PC-9 (cell line): ENCODE data around the gene CD209. TPM values are rescaled to one million over a fixed set of nuclear protein-coding genes. Genes with fewer than 3 reads are reported as not detected.

ENCODE experiments used
- BruUV-seq: library from RNA; stranded (reverse); fragments of 400-500 nt; replicated peaks from 2 replicates; lab custom pipeline; 2021; lab: Mats Ljungman, UMichigan
- CTCF ChIA-PET: fragments of 300-600 bp; sonication (Branson Sonifier 250); formaldehyde crosslinking; loops from one replicate; lab custom pipeline; 2022; ENCODE audit warnings: antibody characterized with exemption; lab: Charles Lee
- POLR2A ChIA-PET: fragments of 300-600 bp; sonication (Branson Sonifier 250); formaldehyde crosslinking; loops from one replicate; lab custom pipeline; 2022; ENCODE audit warnings: antibody characterized with exemption; ENCODE audit not compliant: unreplicated experiment; lab: Charles Lee
- DNase-seq, 2 experiments: peaks; one replicate each; pipeline versions ENCODE4 v3.0.0 to v3.0.0-alpha.2; 2015 to 2022; ENCODE audit warnings: mixed read lengths in 1 of 2
- H2AFZ ChIP-seq: fragments of 200-600 bp; sonication (generic); 2 replicates; pipeline ENCODE4 v1.8.1; 2017; ENCODE audit warnings: antibody characterized with exemption
- H3F3A ChIP-seq: fragments of 200-600 bp; sonication (generic); 2 replicates; pipeline ENCODE4 v1.8.1; 2017; ENCODE audit warnings: antibody characterized with exemption, mild to moderate bottlenecking, low read depth; ENCODE audit not compliant: insufficient read depth
- H3K27ac ChIP-seq: fragments of 200-600 bp; sonication (generic); 2 replicates; pipeline ENCODE4 v1.6.1; 2016; ENCODE audit warnings: mixed run types
- H3K27me3 ChIP-seq: fragments of 200-600 bp; sonication (generic); 2 replicates; pipeline ENCODE4 v1.6.1; 2016; ENCODE audit warnings: low read depth, mixed run types; ENCODE audit not compliant: insufficient read depth
- H3K36me3 ChIP-seq: fragments of 200-600 bp; sonication (generic); 2 replicates; pipeline ENCODE4 v1.6.1; 2016; ENCODE audit warnings: low read depth, mixed run types
- H3K4me1 ChIP-seq: fragments of 200-600 bp; sonication (generic); replicated peaks from 2 replicates; pipeline ENCODE4 v1.6.1; 2016; ENCODE audit warnings: mixed run types; ENCODE audit not compliant: insufficient read depth
- H3K4me2 ChIP-seq: fragments of 200-600 bp; sonication (generic); 2 replicates; pipeline ENCODE4 v1.6.1; 2017; ENCODE audit warnings: mixed run types
- H3K4me3 ChIP-seq: fragments of 200-600 bp; sonication (generic); 2 replicates; pipeline ENCODE4 v1.6.1; 2016; ENCODE audit warnings: mixed run types
- H3K79me2 ChIP-seq: fragments of 200-600 bp; sonication (generic); 2 replicates; pipeline ENCODE4 v1.6.1; 2017; ENCODE audit warnings: low read depth, mixed run types
- H3K9me2 ChIP-seq: fragments of 200-600 bp; sonication (generic); 2 replicates; pipeline ENCODE4 v1.8.1; 2017; ENCODE audit warnings: mild to moderate bottlenecking; ENCODE audit not compliant: insufficient read depth
- H3K9me3 ChIP-seq: fragments of 200-600 bp; sonication (generic); 2 replicates; pipeline ENCODE4 v1.8.1; 2016; ENCODE audit warnings: low read depth; ENCODE audit not compliant: insufficient read depth
- H4K20me1 ChIP-seq: fragments of 200-600 bp; sonication (generic); 2 replicates; pipeline ENCODE4 v1.8.1; 2017; ENCODE audit not compliant: insufficient read depth
- EZH2 ChIP-seq: fragments of 200-600 bp; sonication (generic); IDR thresholded peaks from 2 replicates; pipeline ENCODE4 v1.8.0; 2017; ENCODE audit warnings: antibody characterized with exemption, low read depth
- intact Hi-C: fragments of 100-400 bp; cut with micrococcal nuclease; formaldehyde crosslinking; loops from one replicate; pipeline ENCODE4 v1.10.0; 2022; ENCODE audit not compliant: unreplicated experiment
- total RNA-seq: library from RNA; stranded (reverse); gene quantifications from 2 replicates; pipeline ENCODE4 v1.2.3, GENCODE V29; 2021
- TF ChIP-seq, protein P1 (sequence below): fragments of 200-600 bp; sonication (generic); conservative IDR thresholded peaks from 2 replicates; pipeline ENCODE4 v1.6.1; 2017; ENCODE audit warnings: mixed run types, antibody characterized with exemption, mild to moderate bottlenecking, moderate library complexity

Gene CD209
- total RNA-seq, 1 experiment from 2014 or later = not detected

DNA sequence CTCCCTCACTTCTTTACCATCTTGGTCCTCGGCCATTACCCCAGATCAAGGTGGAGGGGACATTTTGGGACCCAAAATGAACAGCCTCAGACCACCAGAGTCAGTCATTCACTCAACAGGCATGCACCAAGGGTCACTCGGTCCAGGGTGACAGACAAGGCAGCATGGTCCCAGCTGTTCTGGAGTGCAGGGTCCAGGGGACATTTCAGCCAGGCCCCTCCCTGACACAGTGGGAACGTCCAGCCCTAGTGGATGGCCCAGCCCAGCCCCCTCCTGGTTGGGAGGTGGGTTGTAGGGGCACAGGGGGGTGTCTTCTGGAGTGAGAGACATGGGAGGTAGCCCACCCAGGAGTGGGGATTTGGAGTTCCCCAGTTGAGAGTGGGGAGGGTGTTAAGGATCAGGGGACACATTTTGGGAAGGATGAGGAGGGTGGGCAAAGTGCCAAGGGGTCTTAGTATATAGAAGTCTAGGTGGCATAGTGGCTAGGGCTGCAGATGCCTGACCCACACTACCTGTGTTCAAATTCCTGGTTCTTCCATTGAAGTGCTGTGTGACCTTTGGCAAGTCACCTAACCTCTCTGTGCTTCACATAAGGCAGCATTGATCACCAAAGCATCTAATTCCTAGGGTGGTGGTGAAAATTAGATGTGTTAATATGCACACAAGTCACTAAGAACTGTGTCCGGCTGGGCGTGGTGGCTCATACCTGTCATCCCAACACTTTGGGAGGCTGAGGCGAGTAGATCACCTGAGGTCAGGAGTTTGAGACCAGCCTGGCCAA lies 42.9 kb downstream of the CD209 start:
- POLR2A ChIA-PET = no interaction called here
- Histone ChIP-seq H3K4me2 (no peak overlapping the region), H3K79me2 (no peaks in the 10 kb centered on the region), H3K36me3 (no peaks in the 10 kb centered on the region), H3K4me3 (no peak overlapping the region), H3K27ac (no peak overlapping the region), H3F3A (peaks cover 7% of the 10 kb centered on the region; the same call in 1 of the 2 replicates), H4K20me1 (no peaks in the 10 kb centered on the region), H2AFZ (no peak overlapping the region), H3K9me2 (no peaks in the 10 kb centered on the region), H3K4me1 (no peaks in the 10 kb centered on the region), H3K9me3 (no peaks in the 10 kb centered on the region), H3K27me3 (peaks cover 21% of the 10 kb centered on the region)
- intact Hi-C loops = no loop called here
- CTCF ChIA-PET = no interaction called here
- no TSS peak for BruUV-seq
- DNase-seq = no peak
- TF ChIP-seq EZH2 = no peak
- TF ChIP-seq, protein P1, sequence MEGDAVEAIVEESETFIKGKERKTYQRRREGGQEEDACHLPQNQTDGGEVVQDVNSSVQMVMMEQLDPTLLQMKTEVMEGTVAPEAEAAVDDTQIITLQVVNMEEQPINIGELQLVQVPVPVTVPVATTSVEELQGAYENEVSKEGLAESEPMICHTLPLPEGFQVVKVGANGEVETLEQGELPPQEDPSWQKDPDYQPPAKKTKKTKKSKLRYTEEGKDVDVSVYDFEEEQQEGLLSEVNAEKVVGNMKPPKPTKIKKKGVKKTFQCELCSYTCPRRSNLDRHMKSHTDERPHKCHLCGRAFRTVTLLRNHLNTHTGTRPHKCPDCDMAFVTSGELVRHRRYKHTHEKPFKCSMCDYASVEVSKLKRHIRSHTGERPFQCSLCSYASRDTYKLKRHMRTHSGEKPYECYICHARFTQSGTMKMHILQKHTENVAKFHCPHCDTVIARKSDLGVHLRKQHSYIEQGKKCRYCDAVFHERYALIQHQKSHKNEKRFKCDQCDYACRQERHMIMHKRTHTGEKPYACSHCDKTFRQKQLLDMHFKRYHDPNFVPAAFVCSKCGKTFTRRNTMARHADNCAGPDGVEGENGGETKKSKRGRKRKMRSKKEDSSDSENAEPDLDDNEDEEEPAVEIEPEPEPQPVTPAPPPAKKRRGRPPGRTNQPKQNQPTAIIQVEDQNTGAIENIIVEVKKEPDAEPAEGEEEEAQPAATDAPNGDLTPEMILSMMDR = no peak

DNA sequence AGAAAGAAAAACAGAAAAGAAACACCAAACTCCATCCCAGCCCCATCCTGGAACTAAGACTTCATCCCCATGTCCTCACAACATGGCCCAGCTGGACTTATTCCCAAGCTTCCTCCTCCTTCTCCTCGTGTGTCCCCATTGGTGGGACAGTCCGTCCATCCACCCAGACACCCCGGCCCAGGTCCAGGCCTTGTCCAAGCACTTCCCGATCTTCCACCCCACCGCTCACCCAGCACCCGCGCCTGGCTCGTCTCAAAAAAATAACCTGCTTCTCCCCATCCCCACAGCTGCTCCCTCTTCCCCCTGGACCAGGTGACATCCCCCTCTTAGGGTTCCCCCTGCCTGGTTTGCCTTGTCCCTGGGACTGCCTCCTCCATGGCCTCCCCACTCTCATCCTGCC lies 44.0 kb downstream of the CD209 start:
- BruUV-seq = no TSS peak
- POLR2A ChIA-PET = interaction anchor here (0.6 kb wide), 1 partner anchor 54 kb away, joined by 5 read pairs; no protein-coding TSS in a partner anchor
- CTCF ChIA-PET = no interaction called here

DNA sequence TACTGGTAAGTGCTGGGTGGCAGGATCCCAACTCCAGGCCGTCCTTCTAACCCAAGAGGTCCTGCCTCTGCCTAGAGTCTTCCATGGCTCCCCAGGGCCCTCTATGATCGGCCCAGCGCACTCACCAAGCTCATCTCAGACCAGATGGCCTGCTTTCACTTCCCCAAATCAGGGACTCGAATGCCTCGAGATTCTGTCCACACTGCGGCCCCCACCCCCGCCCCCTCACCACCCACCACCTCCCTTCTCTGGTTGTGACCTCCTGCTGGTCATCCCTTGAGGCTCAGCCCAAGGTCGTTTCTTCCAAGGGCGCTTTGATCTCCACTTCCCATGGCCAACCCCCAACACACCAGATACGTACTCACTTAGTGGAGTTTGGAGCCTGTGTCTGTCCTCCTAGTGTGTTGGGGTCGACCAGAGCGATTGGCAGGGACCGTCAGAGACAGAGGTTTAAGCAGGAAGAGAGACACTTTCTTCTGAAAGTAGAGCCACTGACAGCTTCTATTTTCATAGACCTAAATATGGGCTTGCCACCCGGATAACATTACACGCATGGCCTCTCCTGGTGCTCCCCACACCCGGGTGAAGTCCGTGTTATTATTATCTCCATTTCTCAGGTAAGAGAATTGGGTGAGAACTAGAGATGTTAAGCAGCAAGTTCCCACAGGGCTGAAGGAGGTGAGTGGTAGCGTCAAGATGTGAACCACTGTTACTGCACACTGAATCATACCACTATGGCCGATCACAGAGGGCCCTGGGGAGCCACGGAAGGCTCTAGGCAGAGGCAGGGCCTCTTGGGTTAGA lies 45.5 kb downstream of the CD209 start, which contains the start of gene FCER2:
Gene FCER2 (minus strand): TSS at position 478 of the 804 bp plus-strand sequence. CDS start 2,371 bp downstream, outside the sequence.
- no TSS peak for BruUV-seq
- CTCF ChIA-PET = no interaction called here

More for the DNA sequence above, 44.0 kb downstream of the CD209 start:
- Histone ChIP-seq H3K36me3 (no peaks in the 10 kb centered on the region), H3K4me3 (no peak overlapping the region), H3K9me2 (no peaks in the 10 kb centered on the region), H3K9me3 (no peaks in the 10 kb centered on the region), H2AFZ (no peak overlapping the region), H3K4me2 (no peak overlapping the region), H3K4me1 (no peaks in the 10 kb centered on the region), H3K27me3 (peaks cover 32% of the 10 kb centered on the region), H3K79me2 (no peaks in the 10 kb centered on the region), H3K27ac (no peak overlapping the region), H3F3A (peaks cover 7% of the 10 kb centered on the region; the same call in 1 of the 2 replicates), H4K20me1 (no peaks in the 10 kb centered on the region)
- no peak for DNase-seq
- TF ChIP-seq, protein P1 = no peak
- no peak for TF ChIP-seq EZH2
- intact Hi-C loops = no loop called here

More for the DNA sequence above, 45.5 kb downstream of the CD209 start, which contains the start of gene FCER2:
- Histone ChIP-seq H3K9me2 (no peaks in the 10 kb centered on the region), H3K9me3 (no peaks in the 10 kb centered on the region), H4K20me1 (no peaks in the 10 kb centered on the region), H3K36me3 (no peaks in the 10 kb centered on the region), H3K27me3 (peaks cover 47% of the 10 kb centered on the region), H3K4me2 (no peak within 1 kb of the TSS), H3K4me3 (no peak within 1 kb of the TSS), H3K27ac (no peak within 1 kb of the TSS), H2AFZ (no peak within 1 kb of the TSS), H3K4me1 (no peaks in the 10 kb centered on the region), H3K79me2 (no peaks in the 10 kb centered on the region), H3F3A (peaks cover 7% of the 10 kb centered on the region; the same call in 1 of the 2 replicates)
- POLR2A ChIA-PET = no interaction called here
- TF ChIP-seq EZH2 = no peak
- TF ChIP-seq, protein P1 = no peak
- intact Hi-C loops = no loop called here
- no peak for DNase-seq
